Ishikawa (cell line): Measurements from ENCODE around the gene TAGLN.

Source experiments
- CEBPB ChIP-seq: IDR thresholded peaks from 2 replicates; pipeline ENCODE4 v1.6.1; 2012
- CREB1 ChIP-seq: IDR thresholded peaks from 2 replicates; pipeline ENCODE4 v1.6.1; 2012; ENCODE audit warnings: low read depth
- EGR1 ChIP-seq: IDR thresholded peaks from 2 replicates; pipeline ENCODE4 v1.6.1; 2012
- EP300 ChIP-seq: IDR thresholded peaks from 2 replicates; pipeline ENCODE4 v1.6.1; 2012; ENCODE audit warnings: borderline replicate concordance
- FOXM1 ChIP-seq: IDR thresholded peaks from 2 replicates; pipeline ENCODE4 v1.6.1; 2012; ENCODE audit warnings: low read depth, borderline replicate concordance
- RAD21 ChIP-seq: IDR thresholded peaks from 2 replicates; pipeline ENCODE4 v1.6.1; 2012; ENCODE audit warnings: low read depth
- TAF1 ChIP-seq: IDR thresholded peaks from 2 replicates; pipeline ENCODE4 v1.6.1; 2012; ENCODE audit warnings: low read depth, mild to moderate bottlenecking
- TCF12 ChIP-seq: IDR thresholded peaks from 2 replicates; pipeline ENCODE4 v1.6.1; 2012; ENCODE audit warnings: low read depth
- TEAD4 ChIP-seq: IDR thresholded peaks from 2 replicates; pipeline ENCODE4 v1.6.1; 2012
- YY1 ChIP-seq: IDR thresholded peaks from 2 replicates; pipeline ENCODE4 v1.6.1; 2012; ENCODE audit warnings: low read depth
- ZBTB7A ChIP-seq: IDR thresholded peaks from 2 replicates; pipeline ENCODE4 v1.6.1; 2012; ENCODE audit warnings: low read depth
- TF ChIP-seq, protein P1 (sequence below): IDR thresholded peaks from 2 replicates; pipeline ENCODE4 v1.6.1; 2012; ENCODE audit warnings: low read depth, mild to moderate bottlenecking

GRCh38 chr11:117202386-117203068, 3.4 kb downstream of the TAGLN start:
- TF ChIP-seq CREB1: no peak
- TF ChIP-seq EP300: no peak
- no peak for TF ChIP-seq CEBPB
- TF ChIP-seq, protein P1, sequence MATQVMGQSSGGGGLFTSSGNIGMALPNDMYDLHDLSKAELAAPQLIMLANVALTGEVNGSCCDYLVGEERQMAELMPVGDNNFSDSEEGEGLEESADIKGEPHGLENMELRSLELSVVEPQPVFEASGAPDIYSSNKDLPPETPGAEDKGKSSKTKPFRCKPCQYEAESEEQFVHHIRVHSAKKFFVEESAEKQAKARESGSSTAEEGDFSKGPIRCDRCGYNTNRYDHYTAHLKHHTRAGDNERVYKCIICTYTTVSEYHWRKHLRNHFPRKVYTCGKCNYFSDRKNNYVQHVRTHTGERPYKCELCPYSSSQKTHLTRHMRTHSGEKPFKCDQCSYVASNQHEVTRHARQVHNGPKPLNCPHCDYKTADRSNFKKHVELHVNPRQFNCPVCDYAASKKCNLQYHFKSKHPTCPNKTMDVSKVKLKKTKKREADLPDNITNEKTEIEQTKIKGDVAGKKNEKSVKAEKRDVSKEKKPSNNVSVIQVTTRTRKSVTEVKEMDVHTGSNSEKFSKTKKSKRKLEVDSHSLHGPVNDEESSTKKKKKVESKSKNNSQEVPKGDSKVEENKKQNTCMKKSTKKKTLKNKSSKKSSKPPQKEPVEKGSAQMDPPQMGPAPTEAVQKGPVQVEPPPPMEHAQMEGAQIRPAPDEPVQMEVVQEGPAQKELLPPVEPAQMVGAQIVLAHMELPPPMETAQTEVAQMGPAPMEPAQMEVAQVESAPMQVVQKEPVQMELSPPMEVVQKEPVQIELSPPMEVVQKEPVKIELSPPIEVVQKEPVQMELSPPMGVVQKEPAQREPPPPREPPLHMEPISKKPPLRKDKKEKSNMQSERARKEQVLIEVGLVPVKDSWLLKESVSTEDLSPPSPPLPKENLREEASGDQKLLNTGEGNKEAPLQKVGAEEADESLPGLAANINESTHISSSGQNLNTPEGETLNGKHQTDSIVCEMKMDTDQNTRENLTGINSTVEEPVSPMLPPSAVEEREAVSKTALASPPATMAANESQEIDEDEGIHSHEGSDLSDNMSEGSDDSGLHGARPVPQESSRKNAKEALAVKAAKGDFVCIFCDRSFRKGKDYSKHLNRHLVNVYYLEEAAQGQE: no peak
- no peak for TF ChIP-seq RAD21
- no peak for TF ChIP-seq TEAD4
- no peak for TF ChIP-seq FOXM1
- TF ChIP-seq YY1: no peak
- no peak for TF ChIP-seq TAF1
- TF ChIP-seq EGR1: no peak
- no peak for TF ChIP-seq TCF12
- no peak for TF ChIP-seq ZBTB7A
